ENCODE results near the gene RAB11FIP4. TPM values are rescaled to one million over a fixed set of nuclear protein-coding genes. Genes with fewer than 3 reads are reported as not detected.

The RAB11FIP4 gene
- total and polyA plus RNA-seq, 4 donors: 5.2 to 19.1 (median 12.8) TPM

GRCh38 chr17:31513731-31514427 is 122.4 kb downstream of the RAB11FIP4 start:
- Histone ChIP-seq H3K4me3 (no peak overlapping the region), H3K9me3 (ENCODE audit: control insufficient read depth in 4 of 4, insufficient read depth in 3 of 4, low read length in 3 of 4) (no peaks in the 10 kb centered on the region), H3K27ac (ENCODE audit: low read depth in 1 of 2, low read length in 1 of 2) (no peak overlapping the region), H3K4me1 (ENCODE audit: control insufficient read depth in 5 of 5, insufficient read depth in 5 of 5, low read length in 5 of 5) (peaks cover 0 to 13% (median 2%) of the 10 kb centered on the region in 5 donors), H3K27me3 (ENCODE audit: control insufficient read depth in 3 of 3, insufficient read depth in 3 of 3, low read length in 2 of 3) (no peaks in the 10 kb centered on the region), H3K9ac (ENCODE audit: insufficient read depth in 1 of 2, low read length in 2 of 2) (no peak overlapping the region), H3K36me3 (ENCODE audit: control insufficient read depth in 4 of 4, insufficient read depth in 4 of 4, low read length in 4 of 4) (no peaks in the 10 kb centered on the region)
- ATAC-seq (ENCODE audit: insufficient read depth, low FRiP score) (no peak), DNase-seq (no peak)
- no peak for TF ChIP-seq CTCF (IDR thresholded peaks at IDR 0.05; ENCODE audit: control extremely low read depth, extremely low read depth)
- 91 to 92% methylated on average over 15 of the region's 15 CpGs for WGBS, 2 donors

GRCh38 chr17:31515267-31515666 is 123.8 kb downstream of the RAB11FIP4 start:
- Histone ChIP-seq H3K4me3 (no peak overlapping the region), H3K36me3 (ENCODE audit: control insufficient read depth in 4 of 4, insufficient read depth in 4 of 4, low read length in 4 of 4) (peaks cover 0 to 4% (median 0%) of the 10 kb centered on the region in 4 donors), H3K27me3 (ENCODE audit: control insufficient read depth in 3 of 3, insufficient read depth in 3 of 3, low read length in 2 of 3) (no peaks in the 10 kb centered on the region), H3K27ac (ENCODE audit: low read depth in 1 of 2, low read length in 1 of 2) (no peak overlapping the region), H3K4me1 (ENCODE audit: control insufficient read depth in 5 of 5, insufficient read depth in 5 of 5, low read length in 5 of 5) (peaks cover 0 to 5% (median 0%) of the 10 kb centered on the region in 5 donors), H3K9ac (ENCODE audit: insufficient read depth in 1 of 2, low read length in 2 of 2) (no peak overlapping the region), H3K9me3 (ENCODE audit: control insufficient read depth in 4 of 4, insufficient read depth in 3 of 4, low read length in 3 of 4) (no peaks in the 10 kb centered on the region)
- ATAC-seq (ENCODE audit: insufficient read depth, low FRiP score) (no peak), DNase-seq (no peak)
- no peak for TF ChIP-seq CTCF (IDR thresholded peaks at IDR 0.05; ENCODE audit: control extremely low read depth, extremely low read depth)
- WGBS, 2 donors: 86 to 87% methylated on average over 8 of the region's 8 CpGs

DNA sequence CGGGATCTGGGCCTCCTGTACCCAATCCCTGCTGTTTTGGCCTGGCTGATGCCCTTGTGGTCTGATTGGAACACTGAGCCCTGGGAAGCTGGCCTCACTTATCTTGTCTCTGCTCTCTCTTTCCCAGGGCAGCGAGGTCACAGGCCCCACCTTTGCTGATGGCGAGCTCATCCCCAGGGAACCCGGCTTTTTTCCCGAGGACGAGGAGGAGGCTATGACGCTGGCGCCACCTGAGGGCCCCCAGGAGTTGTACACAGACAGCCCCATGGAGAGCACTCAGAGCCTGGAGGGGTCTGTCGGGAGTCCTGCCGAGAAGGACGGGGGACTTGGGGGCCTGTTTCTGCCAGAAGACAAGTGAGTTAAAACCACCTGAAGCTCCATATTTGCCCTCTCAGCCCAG is 126.0 kb downstream of the RAB11FIP4 start:
- Histone ChIP-seq H3K9ac (ENCODE audit: insufficient read depth in 1 of 2, low read length in 2 of 2) (no peak overlapping the region), H3K4me1 (ENCODE audit: control insufficient read depth in 5 of 5, insufficient read depth in 5 of 5, low read length in 5 of 5) (peaks cover 0 to 3% (median 0%) of the 10 kb centered on the region in 5 donors), H3K27ac (ENCODE audit: low read depth in 1 of 2, low read length in 1 of 2) (no peak overlapping the region), H3K4me3 (no peak overlapping the region), H3K27me3 (ENCODE audit: control insufficient read depth in 3 of 3, insufficient read depth in 3 of 3, low read length in 2 of 3) (no peaks in the 10 kb centered on the region), H3K36me3 (ENCODE audit: control insufficient read depth in 4 of 4, insufficient read depth in 4 of 4, low read length in 4 of 4) (peaks cover 0 to 4% (median 0%) of the 10 kb centered on the region in 4 donors), H3K9me3 (ENCODE audit: control insufficient read depth in 4 of 4, insufficient read depth in 3 of 4, low read length in 3 of 4) (no peaks in the 10 kb centered on the region)
- no peak for TF ChIP-seq CTCF (IDR thresholded peaks at IDR 0.05; ENCODE audit: control extremely low read depth, extremely low read depth)
- no peak for ATAC-seq (ENCODE audit: insufficient read depth, low FRiP score)
- DNase-seq: no peak
- WGBS, 2 donors: 62 to 67% methylated on average over 11 of the region's 11 CpGs

Data from lung (tissue), 12 donors.